GM12878 (cell line): ENCODE results near the gene BAAT. TPM values are rescaled to one million over a fixed set of nuclear protein-coding genes. Genes with fewer than 3 reads are reported as not detected.

Experiments used
- ATAC-seq: fragments of 200-7000 bp; cut with Tn5 transposase; 3 replicates; pipeline ENCODE4 v1.9.1; 2020; ENCODE audit warnings: mild to moderate bottlenecking, moderate library complexity
- BruUV-seq: library from RNA; stranded (reverse); fragments of 400-500 nt; replicated peaks from 2 replicates; lab custom pipeline; 2021; lab: Mats Ljungman, UMichigan
- CTCF ChIA-PET: fragments of 300-600 bp; sonication (Branson Sonifier 250); formaldehyde crosslinking; extraction: SDS; loops from one replicate; lab custom pipeline; 2021; ENCODE audit warnings: inconsistent platforms; lab: Yijun Ruan, JAX
- POLR2A ChIA-PET: fragments of 350-600 bp; formaldehyde crosslinking; extraction: SDS; loops from one replicate; lab custom pipeline; 2021; ENCODE audit warnings: inconsistent platforms; lab: Charles Lee
- RAD21 ChIA-PET: fragments of 300-600 bp; sonication (Branson Sonifier 250); formaldehyde crosslinking; loops from one replicate; lab custom pipeline; 2023; ENCODE audit warnings: antibody characterized with exemption; ENCODE audit not compliant: unreplicated experiment; lab: Charles Lee
- SMC1A ChIA-PET: fragments of 300-600 bp; sonication (Branson Sonifier 250); formaldehyde crosslinking; loops from one replicate; lab custom pipeline; 2023; ENCODE audit not compliant: unreplicated experiment, uncharacterized antibody; lab: Charles Lee
- DNase-seq: peaks from one replicate; pipeline ENCODE4 v3.0.0-alpha.2; 2011; ENCODE audit warnings: low read depth, low spot score
- FAIRE-seq: peaks from 3 replicates; lab custom pipeline; 2011; peaks lifted over from hg19 to GRCh38; lab: Jason Lieb, UNC
- H2AFZ ChIP-seq: 2 replicates; pipeline ENCODE4 v1.6.0; 2011; ENCODE audit warnings: low read depth, low read length, control low read depth; ENCODE audit not compliant: control insufficient read depth
- H3K27ac ChIP-seq: 2 replicates; pipeline ENCODE4 v1.5.1; 2011; ENCODE audit warnings: control low read depth; ENCODE audit not compliant: control insufficient read depth, insufficient read depth
- H3K27me3 ChIP-seq, 2 experiments: replicated peaks in 1 of 2; 2 replicates each; pipeline versions ENCODE4 v1.6.0 to v1.6.1; 2011; ENCODE audit warnings: low read length in 1 of 2; ENCODE audit not compliant: control insufficient read depth in 2 of 2, insufficient read depth in 2 of 2
- H3K36me3 ChIP-seq, 2 experiments: 2 replicates each; pipeline ENCODE4 v1.5.1; 2011; ENCODE audit warnings: low read length in 1 of 2; ENCODE audit not compliant: control insufficient read depth in 2 of 2, insufficient read depth in 2 of 2
- H3K4me1 ChIP-seq: 2 replicates; pipeline ENCODE4 v1.6.1; 2011; ENCODE audit warnings: mild to moderate bottlenecking, low read length, moderate library complexity, mixed read lengths; ENCODE audit not compliant: control insufficient read depth, insufficient read depth
- H3K4me2 ChIP-seq: 2 replicates; pipeline ENCODE4 v1.6.0; 2011; ENCODE audit warnings: control low read depth; ENCODE audit not compliant: control insufficient read depth, insufficient read depth
- H3K4me3 ChIP-seq: fragments of 200-600 bp; sonication (generic); 2 replicates; pipeline ENCODE4 v1.5.1; 2016
- H3K79me2 ChIP-seq: 2 replicates; pipeline ENCODE4 v1.6.0; 2011; ENCODE audit warnings: low read length; ENCODE audit not compliant: control insufficient read depth, insufficient read depth
- H3K9ac ChIP-seq: 2 replicates; pipeline ENCODE4 v1.8.0; 2011; ENCODE audit warnings: low read length, control low read depth, mixed read lengths; ENCODE audit not compliant: control insufficient read depth, insufficient read depth
- H3K9me3 ChIP-seq: replicated peaks from 3 replicates; pipeline ENCODE4 v1.5.1; 2011; ENCODE audit warnings: mild to moderate bottlenecking, low read length; ENCODE audit not compliant: control insufficient read depth, insufficient read depth
- H4K20me1 ChIP-seq: 2 replicates; pipeline ENCODE4 v1.6.0; 2011; ENCODE audit not compliant: control insufficient read depth, insufficient read depth
- CEBPB ChIP-seq, 2 experiments: fragments of 150-350 bp in 1 of 2; IDR thresholded peaks; 2 replicates each; pipeline ENCODE4 v1.6.1; 2012 to 2014; ENCODE audit warnings: low read depth in 2 of 2, low read length in 2 of 2, borderline replicate concordance in 1 of 2, inconsistent platforms in 1 of 2
- CUX1 ChIP-seq: IDR thresholded peaks from 2 replicates; pipeline ENCODE4 v1.6.1; 2012; ENCODE audit warnings: improper control_type of control experiment, low read depth, low read length; ENCODE audit not compliant: insufficient replicate concordance
- E2F8 ChIP-seq: fragments of 450-650 bp; IDR thresholded peaks from 2 replicates; pipeline ENCODE4 v1.6.1; 2018; ENCODE audit warnings: mild to moderate bottlenecking, low read depth, moderate library complexity; ENCODE audit not compliant: partially characterized antibody
- EED ChIP-seq: sonication (generic); IDR thresholded peaks from 2 replicates; pipeline ENCODE4 v1.6.1; 2016; ENCODE audit warnings: antibody characterized with exemption, low read depth
- HDAC6 ChIP-seq: fragments of 200-600 bp; sonication (generic); IDR thresholded peaks from one replicate; pipeline ENCODE4 v1.8.0; 2017; ENCODE audit warnings: antibody characterized with exemption; ENCODE audit not compliant: unreplicated experiment
- JUND ChIP-seq: IDR thresholded peaks from 2 replicates; pipeline ENCODE4 v1.6.1; 2012; ENCODE audit warnings: low read depth, mild to moderate bottlenecking, low read length, improper control_type of control experiment, moderate library complexity
- SMARCA5 ChIP-seq: fragments of 450-650 bp; IDR thresholded peaks from 2 replicates; pipeline ENCODE4 v1.6.1; 2017; ENCODE audit warnings: mild to moderate bottlenecking
- ZNF274 ChIP-seq: IDR thresholded peaks from one replicate; pipeline ENCODE4 v1.8.0; 2011; ENCODE audit not compliant: insufficient read length, insufficient read depth
- ZNF687 ChIP-seq: fragments of 450-650 bp; IDR thresholded peaks from 2 replicates; pipeline ENCODE4 v1.6.1; 2017; ENCODE audit warnings: mild to moderate bottlenecking, moderate library complexity
- WGBS: methylation state at CpG from one replicate; pipeline ENCODE4 v1.1.6; 2016; ENCODE audit warnings: low lambda C conversion rate; ENCODE audit not compliant: insufficient replicate concordance, insufficient coverage; ENCODE audit errors: missing lambda C conversion rate; 5-methylcytosine and 5-hydroxymethylcytosine counted together
- in situ Hi-C: fragments of 300-500 bp; cut with MboI; formaldehyde crosslinking; loops from 9 replicates; pipeline ENCODE4 v1.14.3; 2018; ENCODE audit warnings: mixed read lengths
- intact Hi-C: fragments of 100-400 bp; cut with micrococcal nuclease; formaldehyde crosslinking; loops from one replicate; pipeline ENCODE4 v1.14.2; 2022; ENCODE audit not compliant: unreplicated experiment
- polyA plus RNA-seq, 11 experiments: library from polyadenylated mRNA; depleted of rRNA in 4 of 11; unstranded in 6 of 11; stranded (reverse) in 5 of 11; fragments of >200 nt; fragmentation: Nextera tagmentation in 4 of 11; fragmentation: Illumina TruSeq in 1 of 11; extraction: Ambion mirVana in 4 of 11; extraction: Trizol in 1 of 11; gene quantifications; 1 replicate in 1 of 11; 2 replicates in 10 of 11; pipeline versions ENCODE4 v1.2.1 to v1.2.3, GENCODE V29; 2011 to 2016; ENCODE audit warnings: inconsistent platforms in 2 of 11, missing spikeins in 2 of 11, low read depth in 1 of 11
- total RNA-seq, 4 experiments: library from RNA; depleted of rRNA in 3 of 4; stranded (reverse); fragments of >200 nt in 3 of 4; fragmentation: Illumina TruSeq in 1 of 4; extraction: Trizol in 1 of 4; gene quantifications; 2 replicates each; pipeline versions ENCODE4 v1.2.1 to v1.2.3, GENCODE V29; 2013 to 2021

Gene BAAT
- total and polyA plus RNA-seq, 10 of the 15 experiments (the other 5 are each of a cell fraction or from before 2014, with no cell fraction given) = 0.02 to 0.26 (median 0.06) TPM; not detected in 2

GRCh38 chr9:101359679-101360078 lies 25.1 kb downstream of the BAAT start (continued):
- TF ChIP-seq CUX1 (no peak), CEBPB (IDR thresholded peaks at IDR 0.05; ENCODE audit: borderline replicate concordance in 1 of 2, low read depth in 2 of 2, low read length in 2 of 2) (no peak), ZNF274 (no peak), JUND (no peak), EED (no peak), SMARCA5 (no peak)

GRCh38 chr9:101356619-101357018 lies 28.2 kb downstream of the BAAT start:
- Histone ChIP-seq H3K27ac (no peak overlapping the region), H2AFZ (no peak overlapping the region), H3K9ac (no peak overlapping the region), H3K36me3 (no peaks in the 10 kb centered on the region), H3K27me3 (no peaks in the 10 kb centered on the region), H3K4me1 (no peaks in the 10 kb centered on the region), H4K20me1 (no peaks in the 10 kb centered on the region)
- no peak for DNase-seq
- intact Hi-C loops = no loop called here
- RAD21 ChIA-PET = no interaction called here
- ATAC-seq = no peak
- POLR2A ChIA-PET = no interaction called here
- no peak for FAIRE-seq
- TF ChIP-seq HDAC6 = no peak
- no peak for TF ChIP-seq ZNF687
- no peak for TF ChIP-seq E2F8
- TF ChIP-seq, all 136 proteins: peak for 0
- in situ Hi-C loops = no loop called here
- H3K4me3 ChIP-seq = no peak overlapping the region
- CTCF ChIA-PET = no interaction called here
- H3K9me3 ChIP-seq = no peaks in the 10 kb centered on the region
- H3K4me2 ChIP-seq = no peak overlapping the region
- BruUV-seq = no TSS peak
- no peaks in the 10 kb centered on the region for H3K79me2 ChIP-seq
- 0% methylated on average over 1 of the region's 1 CpG for WGBS
- SMC1A ChIA-PET = no interaction called here
